Measurements from ENCODE around the gene ANKRD17. TPM values are rescaled to one million over a fixed set of nuclear protein-coding genes. Genes with fewer than 3 reads are reported as not detected.

The ANKRD17 gene
- total and polyA plus RNA-seq, 2 donors (not counting 3 experiments of a cell fraction or from before 2014, with no cell fraction given): 33.3 to 64.4 TPM

- Histone ChIP-seq H3K4me3 (replicated peaks in 1 of 3; ENCODE audit: insufficient read depth in 1 of 3, low read depth in 1 of 3, low read length in 3 of 3) (no peak overlapping the region), H3K9me1 (replicated peaks; ENCODE audit: control insufficient read depth, extremely low read depth, insufficient read depth, low read length) (no peaks in the 10 kb centered on the region), H3K79me2 (ENCODE audit: control insufficient read depth, insufficient read depth, low read length) (no peaks in the 10 kb centered on the region), H4K20me1 (replicated peaks; ENCODE audit: control insufficient read depth, extremely low read depth, insufficient read depth, low read length) (no peaks in the 10 kb centered on the region), H3K9me3 (replicated peaks; ENCODE audit: control insufficient read depth, insufficient read depth, low read length) (no peaks in the 10 kb centered on the region), H2AFZ (ENCODE audit: low read depth, low read length) (no peak overlapping the region), H3K27ac (ENCODE audit: insufficient read depth, low read depth, low read length) (no peak overlapping the region), H3K27me3 (ENCODE audit: control insufficient read depth in 2 of 2, insufficient read depth in 2 of 2, low read length in 2 of 2) (no peaks in the 10 kb centered on the region), H3K9ac (replicated peaks; ENCODE audit: extremely low read depth, insufficient read depth, low read length) (no peak overlapping the region), H3K36me3 (ENCODE audit: control insufficient read depth in 2 of 2, extremely low read depth in 1 of 2, insufficient read depth in 2 of 2, low read length in 2 of 2) (peaks cover 0 to 2% of the 10 kb centered on the region in 2 experiments), H3K4me1 (ENCODE audit: control insufficient read depth, extremely low read depth, insufficient read depth, low read length) (peaks cover 5% of the 10 kb centered on the region), H3K4me2 (ENCODE audit: insufficient read depth, low read length) (no peak overlapping the region)
- no peak for TF ChIP-seq EZH2 (IDR thresholded peaks at IDR 0.05; ENCODE audit: borderline replicate concordance, low read depth, low read length, severe bottlenecking)
- CTCF ChIA-PET: interaction anchor here (1.0 kb wide), 1 partner anchor 14 kb away, joined by 4 read pairs; no protein-coding TSS in a partner anchor
- POLR2A ChIA-PET: no interaction called here
- intact Hi-C loops (cut with micrococcal nuclease): no loop called here
- dilution Hi-C loops (cut with MboI; ENCODE audit: extremely low pct_ligation_motif_present, low sequenced_read_pairs): no loop called here
- FAIRE-seq (no peak), DNase-seq (ENCODE audit: low read depth, low spot score) (no peak)
- BruUV-seq (replicated peaks): no TSS peak
These were observed 205.5 kb downstream of the ANKRD17 start for GRCh38 chr4:73053076-73053475.

- ChIA-PET CTCF (interaction anchor here (0.9 kb wide), 1 partner anchor 10 kb away, joined by 3 read pairs; no protein-coding TSS in a partner anchor), POLR2A (no interaction called here)
- peaks cover 5% of the 10 kb centered on the region for H3K4me1 ChIP-seq (ENCODE audit: control insufficient read depth, extremely low read depth, insufficient read depth, low read length)
- DNase-seq (ENCODE audit: low read depth, low spot score): no peak
- no peak overlapping the region for H2AFZ ChIP-seq (ENCODE audit: low read depth, low read length)
- BruUV-seq (replicated peaks): no TSS peak
- H3K27me3 ChIP-seq (ENCODE audit: control insufficient read depth in 2 of 2, insufficient read depth in 2 of 2, low read length in 2 of 2): no peaks in the 10 kb centered on the region
- no peaks in the 10 kb centered on the region for H3K79me2 ChIP-seq (ENCODE audit: control insufficient read depth, insufficient read depth, low read length)
- H3K9ac ChIP-seq (replicated peaks; ENCODE audit: extremely low read depth, insufficient read depth, low read length): no peak overlapping the region
- FAIRE-seq: no peak
- TF ChIP-seq GATA2 (IDR thresholded peaks at IDR 0.05; ENCODE audit: insufficient read depth, insufficient read length, low read depth, low read length) (no peak), CTCF (IDR thresholded peaks at IDR 0.05; ENCODE audit: extremely low read depth in 1 of 2, insufficient read depth in 1 of 2, low read depth in 1 of 2, low read length in 2 of 2) (no peak), JUN (IDR thresholded peaks at IDR 0.05; ENCODE audit: borderline replicate concordance, insufficient read depth, insufficient read length, low read depth) (no peak), POLR2AphosphoS5 (IDR thresholded peaks at IDR 0.05; ENCODE audit: insufficient read depth, low read depth, low read length) (no peak), EZH2 (IDR thresholded peaks at IDR 0.05; ENCODE audit: borderline replicate concordance, low read depth, low read length, severe bottlenecking) (no peak), MYC (IDR thresholded peaks at IDR 0.05; ENCODE audit: low read depth, low read length) (no peak), FOS (IDR thresholded peaks at IDR 0.05; ENCODE audit: borderline replicate concordance, insufficient read depth, low read length) (no peak)
- no peaks in the 10 kb centered on the region for H3K9me1 ChIP-seq (replicated peaks; ENCODE audit: control insufficient read depth, extremely low read depth, insufficient read depth, low read length)
- H3K27ac ChIP-seq (ENCODE audit: insufficient read depth, low read depth, low read length): no peak overlapping the region
- no peak overlapping the region for H3K4me3 ChIP-seq (replicated peaks in 1 of 3; ENCODE audit: insufficient read depth in 1 of 3, low read depth in 1 of 3, low read length in 3 of 3)
- intact Hi-C loops (cut with micrococcal nuclease) (no loop called here), dilution Hi-C loops (cut with MboI; ENCODE audit: extremely low pct_ligation_motif_present, low sequenced_read_pairs) (no loop called here)
- no peaks in the 10 kb centered on the region for H4K20me1 ChIP-seq (replicated peaks; ENCODE audit: control insufficient read depth, extremely low read depth, insufficient read depth, low read length)
- H3K4me2 ChIP-seq (ENCODE audit: insufficient read depth, low read length): no peak overlapping the region
- no peaks in the 10 kb centered on the region for H3K36me3 ChIP-seq (ENCODE audit: control insufficient read depth in 2 of 2, extremely low read depth in 1 of 2, insufficient read depth in 2 of 2, low read length in 2 of 2)
- no peaks in the 10 kb centered on the region for H3K9me3 ChIP-seq (replicated peaks; ENCODE audit: control insufficient read depth, insufficient read depth, low read length)
These were observed 207.0 kb downstream of the ANKRD17 start for GRCh38 chr4:73051625-73052024.
